ENCODE data around the gene HDAC4. TPM values are rescaled to one million over a fixed set of nuclear protein-coding genes. Genes with fewer than 3 reads are reported as not detected.

The HDAC4 gene
- total and polyA plus RNA-seq, 3 donors from 2014 or later = 29.0 to 67.5 (median 58.7) TPM

DNA sequence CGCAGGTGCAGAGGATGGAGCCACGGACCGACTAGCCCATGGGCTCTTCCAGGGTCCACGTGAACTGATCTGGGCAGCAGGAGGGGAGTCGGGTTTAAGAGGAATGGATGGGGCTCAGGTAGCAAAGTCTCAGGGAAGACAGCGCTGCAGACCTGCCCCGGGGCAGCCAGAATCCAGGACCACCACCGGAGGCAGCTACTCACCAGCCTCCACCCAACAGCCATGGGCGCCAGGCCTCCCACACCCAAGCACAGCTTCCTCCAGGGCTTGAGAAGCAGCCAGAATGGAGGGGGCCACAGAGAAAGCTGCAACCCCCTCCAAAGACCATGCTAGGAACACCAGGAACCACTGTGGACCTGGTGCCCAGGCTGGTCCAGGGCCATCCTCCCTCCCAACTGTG is 388.6 kb downstream of the HDAC4 start:
- DNase-seq = no peak
- H3K9me3 ChIP-seq = no peaks in the 10 kb centered on the region
- 86 to 93% methylated on average over 9 of the region's 9 CpGs for WGBS, 2 donors
- intact Hi-C loops (cut with DNase I; ENCODE audit: low total_unique reads) = no loop called here
- no peaks in the 10 kb centered on the region for H3K36me3 ChIP-seq (ENCODE audit: low read depth, missing control alignments)
- no peak for TF ChIP-seq POLR2A (IDR thresholded peaks at IDR 0.05)
- TF ChIP-seq, protein P1, sequence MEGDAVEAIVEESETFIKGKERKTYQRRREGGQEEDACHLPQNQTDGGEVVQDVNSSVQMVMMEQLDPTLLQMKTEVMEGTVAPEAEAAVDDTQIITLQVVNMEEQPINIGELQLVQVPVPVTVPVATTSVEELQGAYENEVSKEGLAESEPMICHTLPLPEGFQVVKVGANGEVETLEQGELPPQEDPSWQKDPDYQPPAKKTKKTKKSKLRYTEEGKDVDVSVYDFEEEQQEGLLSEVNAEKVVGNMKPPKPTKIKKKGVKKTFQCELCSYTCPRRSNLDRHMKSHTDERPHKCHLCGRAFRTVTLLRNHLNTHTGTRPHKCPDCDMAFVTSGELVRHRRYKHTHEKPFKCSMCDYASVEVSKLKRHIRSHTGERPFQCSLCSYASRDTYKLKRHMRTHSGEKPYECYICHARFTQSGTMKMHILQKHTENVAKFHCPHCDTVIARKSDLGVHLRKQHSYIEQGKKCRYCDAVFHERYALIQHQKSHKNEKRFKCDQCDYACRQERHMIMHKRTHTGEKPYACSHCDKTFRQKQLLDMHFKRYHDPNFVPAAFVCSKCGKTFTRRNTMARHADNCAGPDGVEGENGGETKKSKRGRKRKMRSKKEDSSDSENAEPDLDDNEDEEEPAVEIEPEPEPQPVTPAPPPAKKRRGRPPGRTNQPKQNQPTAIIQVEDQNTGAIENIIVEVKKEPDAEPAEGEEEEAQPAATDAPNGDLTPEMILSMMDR (IDR thresholded peaks at IDR 0.05) = no peak
- H3K4me3 ChIP-seq = no peak overlapping the region
- no peaks in the 10 kb centered on the region for H3K27me3 ChIP-seq
- no peak overlapping the region for H3K27ac ChIP-seq
- H3K4me1 ChIP-seq = no peaks in the 10 kb centered on the region

DNA sequence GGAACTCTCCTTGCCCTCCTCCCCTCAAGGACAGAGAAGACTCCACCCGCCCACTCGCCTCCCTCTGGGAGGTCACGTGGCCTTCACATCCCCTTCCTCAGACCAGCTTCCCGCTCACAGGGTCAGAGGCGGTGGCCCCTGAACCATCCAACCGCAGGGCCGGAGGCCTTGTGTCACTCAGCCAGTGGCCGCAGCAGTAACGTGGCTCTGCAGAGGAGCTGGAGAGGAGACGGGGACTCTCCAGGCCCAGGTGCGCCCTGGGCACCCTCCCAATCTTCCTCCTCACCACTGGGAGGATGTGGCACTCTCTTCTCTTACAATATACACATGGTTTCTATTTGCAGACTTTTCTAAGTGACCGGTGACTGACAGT is 391.2 kb downstream of the HDAC4 start:
- intact Hi-C loops (cut with DNase I; ENCODE audit: low total_unique reads) = no loop called here

GRCh38 chr2:239008677-239009588 is 391.9 kb downstream of the HDAC4 start:
- DNase-seq = no peak
- intact Hi-C loops (cut with DNase I; ENCODE audit: low total_unique reads) = no loop called here
- Histone ChIP-seq H3K4me1 (peaks cover 7% of the 10 kb centered on the region), H3K27me3 (no peaks in the 10 kb centered on the region), H3K36me3 (ENCODE audit: low read depth, missing control alignments) (no peaks in the 10 kb centered on the region), H3K4me3 (peak overlapping the region in 1 of 2 donors; percentile 7), H3K9me3 (no peaks in the 10 kb centered on the region), H3K27ac (no peak overlapping the region)
- 51 to 74% methylated on average over 35 of the region's 35 CpGs for WGBS, 2 donors
- TF ChIP-seq, protein P1 (IDR thresholded peaks at IDR 0.05) = no peak
- no peak for TF ChIP-seq POLR2A (IDR thresholded peaks at IDR 0.05)

More for the DNA sequence above, 391.2 kb downstream of the HDAC4 start:
- Histone ChIP-seq H3K36me3 (ENCODE audit: low read depth, missing control alignments) (no peaks in the 10 kb centered on the region), H3K9me3 (no peaks in the 10 kb centered on the region), H3K27me3 (no peaks in the 10 kb centered on the region), H3K4me1 (peaks cover under 1% of the 10 kb centered on the region), H3K4me3 (peak overlapping the region in 1 of 2 donors; percentile 7), H3K27ac (no peak overlapping the region)
- 44% methylated on average over 9 to 12 of the region's 12 CpGs for WGBS, 2 donors
- DNase-seq = no peak
- no peak for TF ChIP-seq POLR2A (IDR thresholded peaks at IDR 0.05)
- TF ChIP-seq, protein P1 (IDR thresholded peaks at IDR 0.05) = no peak

DNA sequence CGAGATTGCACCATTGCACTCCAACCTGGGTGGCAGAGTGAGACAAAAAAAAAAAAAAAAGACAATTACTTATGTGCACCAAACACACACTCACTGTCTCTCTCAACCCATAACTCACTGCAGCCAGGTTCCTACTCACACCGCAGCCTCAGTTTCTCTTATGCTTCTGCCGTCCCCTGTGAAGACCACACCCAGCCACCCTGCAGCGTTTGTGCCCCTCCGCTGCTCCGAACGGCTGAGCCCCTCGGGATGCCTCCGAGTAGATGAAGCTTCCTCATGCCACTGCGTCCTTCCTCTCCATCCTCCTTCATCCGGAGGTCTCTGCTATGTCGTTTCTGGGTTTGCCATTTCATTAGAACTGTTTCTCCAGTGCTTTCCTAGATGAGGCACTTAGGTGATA is 392.8 kb downstream of the HDAC4 start:
- H3K36me3 ChIP-seq (ENCODE audit: low read depth, missing control alignments) = no peaks in the 10 kb centered on the region
- no peak for DNase-seq
- no peaks in the 10 kb centered on the region for H3K9me3 ChIP-seq
- H3K27me3 ChIP-seq = no peaks in the 10 kb centered on the region
- intact Hi-C loops (cut with DNase I; ENCODE audit: low total_unique reads) = no loop called here
- WGBS, 2 donors = 88 to 92% methylated on average over 12 of the region's 12 CpGs
- H3K4me1 ChIP-seq = peaks cover 9% of the 10 kb centered on the region
- no peak overlapping the region for H3K27ac ChIP-seq
- TF ChIP-seq, protein P1 (IDR thresholded peaks at IDR 0.05) = no peak
- TF ChIP-seq POLR2A (IDR thresholded peaks at IDR 0.05) = no peak
- H3K4me3 ChIP-seq = no peak overlapping the region

Measured in testis (tissue), 3 donors.